OCI-LY3 (cell line): Measurements from ENCODE around the gene NINJ1.
A peak's percentile ranks its signal among the peaks of the same experiment; 100 is the strongest.
"Not testable (repeated sequence)": the region's sequence is repeated elsewhere in the genome, so short reads cannot be mapped to it uniquely, and the experiment has no call there.

ENCODE experiments used
- H2AFZ ChIP-seq: fragments of 200-600, 300-600 bp; shearing (Covaris generic); 2 replicates; pipeline ENCODE4 v1.6.0; 2014; ENCODE audit warnings: antibody characterized with exemption, low read depth, low read length
- H3K27ac ChIP-seq: fragments of 200-600, 300-600 bp; sonication (generic); 2 replicates; pipeline ENCODE4 v1.5.1; 2014; ENCODE audit warnings: mild to moderate bottlenecking, low read length, moderate library complexity, mixed read lengths
- H3K27me3 ChIP-seq: fragments of 200-600, 300-600 bp; sonication (generic); 2 replicates; pipeline ENCODE4 v1.6.1; 2014; ENCODE audit warnings: low read depth, low read length, mixed read lengths
- H3K36me3 ChIP-seq: fragments of 200-600, 300-600 bp; sonication (generic); replicated peaks from 2 replicates; pipeline ENCODE3; 2014; ENCODE audit warnings: low read depth, low read length, mixed read lengths
- H3K4me1 ChIP-seq: fragments of 300-600, 200-600 bp; sonication (generic); 2 replicates; pipeline ENCODE4 v1.6.1; 2014; ENCODE audit warnings: low read length, mixed read lengths
- H3K4me2 ChIP-seq: fragments of 200-600, 300-600 bp; sonication (generic); 2 replicates; pipeline ENCODE4 v1.6.1; 2014; ENCODE audit warnings: low read length, mixed read lengths
- H3K4me3 ChIP-seq: fragments of 300-600, 200-600 bp; sonication (generic); 2 replicates; pipeline ENCODE4 v1.5.1; 2014; ENCODE audit warnings: antibody characterized with exemption, mild to moderate bottlenecking, low read length, moderate library complexity
- H3K79me2 ChIP-seq: fragments of 300-600, 200-600 bp; shearing (Covaris generic); 2 replicates; pipeline ENCODE4 v1.6.1; 2014; ENCODE audit warnings: mild to moderate bottlenecking, low read length, mixed read lengths
- H3K9ac ChIP-seq: fragments of 300-600, 200-600 bp; shearing (Covaris generic); 2 replicates; pipeline ENCODE4 v1.6.0; 2014; ENCODE audit warnings: mild to moderate bottlenecking, low read length, moderate library complexity
- H3K9me3 ChIP-seq: fragments of 200-600, 300-600 bp; shearing (Covaris generic); 2 replicates; pipeline ENCODE4 v1.6.1; 2014; ENCODE audit warnings: low read length, mixed read lengths; ENCODE audit not compliant: insufficient read depth
- H4K20me1 ChIP-seq: fragments of 200-600, 300-600 bp; sonication (generic); 2 replicates; pipeline ENCODE4 v1.6.1; 2016; ENCODE audit warnings: low read length, mixed read lengths; ENCODE audit not compliant: insufficient read depth
- EZH2phosphoT487 ChIP-seq: fragments of 200-600 bp; shearing (Covaris generic); IDR thresholded peaks from 2 replicates; pipeline ENCODE4 v1.6.1; 2018; ENCODE audit warnings: antibody characterized with exemption, mixed run types, low read depth
- TF ChIP-seq, protein P1 (sequence below): fragments of 200-600, 300-600 bp; sonication (generic); IDR thresholded peaks from 2 replicates; pipeline ENCODE4 v1.5.1; 2014; ENCODE audit warnings: antibody characterized with exemption, low read length, low read depth

Gene NINJ1

DNA sequence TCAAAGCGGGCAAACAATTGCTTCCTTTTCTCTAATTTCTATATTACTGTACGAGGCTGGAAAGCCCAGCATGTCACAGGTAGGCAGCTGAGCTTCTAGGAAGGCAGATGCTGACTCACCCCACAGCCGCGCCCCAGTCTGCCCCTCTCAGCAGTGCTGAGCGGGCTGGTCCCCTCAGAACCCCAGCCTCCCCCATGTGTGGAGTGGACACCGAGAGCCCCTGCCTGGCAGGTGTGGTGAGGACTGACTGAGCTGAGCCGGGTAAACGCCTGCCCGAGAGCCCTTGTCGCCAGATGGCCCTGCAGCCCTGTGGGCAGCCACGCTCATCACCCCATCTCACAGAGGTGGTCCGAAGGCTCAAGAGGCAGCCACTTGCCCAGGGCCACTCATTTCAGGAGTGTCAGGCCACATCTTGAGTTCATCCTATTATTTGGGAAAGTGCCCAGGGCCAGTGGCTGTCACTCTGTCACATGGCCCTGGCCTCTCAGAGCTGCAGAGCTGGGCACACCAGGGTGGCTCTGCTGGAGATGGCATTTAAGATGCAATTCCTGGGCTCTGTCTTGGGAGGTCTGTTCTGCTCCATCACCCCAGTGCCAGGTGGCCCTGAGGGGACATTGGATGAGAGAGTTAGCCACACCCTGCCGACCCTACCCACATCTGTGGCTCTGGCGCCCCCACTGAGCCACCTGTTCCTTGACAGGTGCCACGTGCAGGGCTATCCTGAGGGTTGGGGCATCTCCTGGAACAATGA lies 25.6 kb downstream of the NINJ1 start:
- H3K79me2 ChIP-seq, result 0 out of 2 replicates have a peak, but pooled peaks cover 3% of the 10 kb centered on the region
- no peak overlapping the region for H2AFZ ChIP-seq

GRCh38 chr9:93107825-93108161 lies 26.3 kb downstream of the NINJ1 start:
- Histone ChIP-seq H2AFZ (no peak overlapping the region), H3K9me3 (peaks cover 4% of the 10 kb centered on the region; the same call in 1 of the 2 replicates), H3K79me2 (0 out of 2 replicates have a peak, but pooled peaks cover 3% of the 10 kb centered on the region), H3K27ac (peak overlapping the region; percentile 89), H3K36me3 (peaks cover 6% of the 10 kb centered on the region), H3K27me3 (no peaks in the 10 kb centered on the region), H3K4me3 (peak overlapping the region; percentile 56), H3K9ac (peak overlapping the region; percentile 60; the same call in 1 of the 2 replicates), H3K4me2 (peak overlapping the region; percentile 83), H3K4me1 (peaks cover 29% of the 10 kb centered on the region), H4K20me1 (no peaks in the 10 kb centered on the region)
- TF ChIP-seq EZH2phosphoT487, result no peak
- TF ChIP-seq, protein P1, sequence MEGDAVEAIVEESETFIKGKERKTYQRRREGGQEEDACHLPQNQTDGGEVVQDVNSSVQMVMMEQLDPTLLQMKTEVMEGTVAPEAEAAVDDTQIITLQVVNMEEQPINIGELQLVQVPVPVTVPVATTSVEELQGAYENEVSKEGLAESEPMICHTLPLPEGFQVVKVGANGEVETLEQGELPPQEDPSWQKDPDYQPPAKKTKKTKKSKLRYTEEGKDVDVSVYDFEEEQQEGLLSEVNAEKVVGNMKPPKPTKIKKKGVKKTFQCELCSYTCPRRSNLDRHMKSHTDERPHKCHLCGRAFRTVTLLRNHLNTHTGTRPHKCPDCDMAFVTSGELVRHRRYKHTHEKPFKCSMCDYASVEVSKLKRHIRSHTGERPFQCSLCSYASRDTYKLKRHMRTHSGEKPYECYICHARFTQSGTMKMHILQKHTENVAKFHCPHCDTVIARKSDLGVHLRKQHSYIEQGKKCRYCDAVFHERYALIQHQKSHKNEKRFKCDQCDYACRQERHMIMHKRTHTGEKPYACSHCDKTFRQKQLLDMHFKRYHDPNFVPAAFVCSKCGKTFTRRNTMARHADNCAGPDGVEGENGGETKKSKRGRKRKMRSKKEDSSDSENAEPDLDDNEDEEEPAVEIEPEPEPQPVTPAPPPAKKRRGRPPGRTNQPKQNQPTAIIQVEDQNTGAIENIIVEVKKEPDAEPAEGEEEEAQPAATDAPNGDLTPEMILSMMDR, result no peak

More for the DNA sequence above, 25.6 kb downstream of the NINJ1 start:
- Histone ChIP-seq H3K4me1 (peaks cover 35% of the 10 kb centered on the region), H3K36me3 (peaks cover 6% of the 10 kb centered on the region), H3K27me3 (no peaks in the 10 kb centered on the region), H4K20me1 (no peaks in the 10 kb centered on the region), H3K4me2 (peak overlapping the region; percentile 83), H3K4me3 (peak overlapping the region; percentile 56), H3K27ac (peak overlapping the region; percentile 89), H3K9ac (peak overlapping the region; percentile 52), H3K9me3 (peaks cover 4% of the 10 kb centered on the region; the same call in 1 of the 2 replicates)
- TF ChIP-seq, protein P1, result no peak
- TF ChIP-seq EZH2phosphoT487, result no peak

- no peak for TF ChIP-seq EZH2phosphoT487
- TF ChIP-seq, protein P1, result no peak
- no peaks in the 10 kb centered on the region for H3K27me3 ChIP-seq
- peak overlapping the region; percentile 56 for H3K4me3 ChIP-seq
- H3K9ac ChIP-seq, result peak overlapping the region; percentile 60; the same call in 1 of the 2 replicates
- 0 out of 2 replicates have a peak, but pooled peaks cover 3% of the 10 kb centered on the region for H3K79me2 ChIP-seq
- H3K4me2 ChIP-seq, result peak overlapping the region; percentile 83
- H3K27ac ChIP-seq, result peak overlapping the region; percentile 89
- peaks cover 4% of the 10 kb centered on the region; the same call in 1 of the 2 replicates for H3K9me3 ChIP-seq
- H3K36me3 ChIP-seq, result peaks cover 6% of the 10 kb centered on the region
- no peaks in the 10 kb centered on the region for H4K20me1 ChIP-seq
- H2AFZ ChIP-seq, result no peak overlapping the region
- peaks cover 29% of the 10 kb centered on the region for H3K4me1 ChIP-seq
These were observed 26.8 kb downstream of the NINJ1 start for GRCh38 chr9:93107151-93107824.

GRCh38 chr9:93105620-93106019 lies 28.4 kb downstream of the NINJ1 start:
- Histone ChIP-seq H3K79me2 (0 out of 2 replicates have a peak, but pooled peaks cover 3% of the 10 kb centered on the region), H3K4me2 (no peak overlapping the region), H3K4me3 (no peak overlapping the region), H3K9me3 (peaks cover 4% of the 10 kb centered on the region; the same call in 1 of the 2 replicates), H3K36me3 (peaks cover 6% of the 10 kb centered on the region), H3K4me1 (peaks cover 29% of the 10 kb centered on the region), H3K27me3 (no peaks in the 10 kb centered on the region), H3K27ac (no peak overlapping the region), H4K20me1 (no peaks in the 10 kb centered on the region), H2AFZ (no peak overlapping the region), H3K9ac (no peak overlapping the region)
- TF ChIP-seq, protein P1, result no peak
- TF ChIP-seq EZH2phosphoT487, result no peak

GRCh38 chr9:93101086-93101485 lies 33.0 kb downstream of the NINJ1 start:
- not testable (repeated sequence) for H3K36me3 ChIP-seq, H3K4me2 ChIP-seq, H3K9me3 ChIP-seq, H3K27ac ChIP-seq, H3K4me1 ChIP-seq, H2AFZ ChIP-seq, H3K27me3 ChIP-seq, H3K79me2 ChIP-seq, H3K4me3 ChIP-seq, H4K20me1 ChIP-seq, H3K9ac ChIP-seq
